Glomerular visceral epithelial cell (primary cell): ENCODE data around the gene ARHGAP12.
A peak's percentile ranks its signal among the peaks of the same experiment; 100 is the strongest.

Experiments used
- DNase-seq: peaks from one replicate; pipeline ENCODE4 v3.0.0-alpha.2; 2016; ENCODE audit errors: extremely low spot score

ARHGAP12 gene

GRCh38 chr10:31822616-31823318, 105.9 kb downstream of the ARHGAP12 start:
- DNase-seq = no peak

- no peak for DNase-seq
These were observed 106.5 kb downstream of the ARHGAP12 start for GRCh38 chr10:31822150-31822549.

- DNase-seq = no peak
These were observed 107.8 kb downstream of the ARHGAP12 start for GRCh38 chr10:31820778-31821369.

GRCh38 chr10:31820096-31820495, 108.5 kb downstream of the ARHGAP12 start:
- DNase-seq = no peak

- no peak for DNase-seq
These were observed 109.2 kb downstream of the ARHGAP12 start for GRCh38 chr10:31819391-31819820.

GRCh38 chr10:31816318-31816717, 112.3 kb downstream of the ARHGAP12 start:
- DNase-seq = no peak

- DNase-seq = peak; percentile 53
These were observed 120.1 kb downstream of the ARHGAP12 start for GRCh38 chr10:31808258-31809218.

GRCh38 chr10:31804352-31804810, 124.2 kb downstream of the ARHGAP12 start:
- DNase-seq = no peak

- no peak for DNase-seq
These were observed 124.9 kb downstream of the ARHGAP12 start for GRCh38 chr10:31803606-31804351.

- no peak for DNase-seq
These were observed 129.4 kb downstream of the ARHGAP12 start for GRCh38 chr10:31799181-31799580.

- no peak for DNase-seq
These were observed 135.9 kb downstream of the ARHGAP12 start for GRCh38 chr10:31792745-31793144.

GRCh38 chr10:31789555-31789954, 139.1 kb downstream of the ARHGAP12 start:
- no peak for DNase-seq

- no peak for DNase-seq
These were observed 145.9 kb downstream of the ARHGAP12 start for GRCh38 chr10:31782701-31783100.

- DNase-seq = no peak
These were observed 147.9 kb downstream of the ARHGAP12 start for GRCh38 chr10:31780717-31781116.

GRCh38 chr10:31778627-31779026, 150.0 kb downstream of the ARHGAP12 start:
- no peak for DNase-seq

GRCh38 chr10:31776159-31776558, 152.5 kb downstream of the ARHGAP12 start:
- no peak for DNase-seq

- DNase-seq = no peak
These were observed 153.5 kb downstream of the ARHGAP12 start for GRCh38 chr10:31774928-31775650.

- DNase-seq = no peak
These were observed 154.2 kb downstream of the ARHGAP12 start for GRCh38 chr10:31774299-31774900.

- no peak for DNase-seq
These were observed 154.8 kb downstream of the ARHGAP12 start for GRCh38 chr10:31773749-31774298.

GRCh38 chr10:31771331-31771831, 157.2 kb downstream of the ARHGAP12 start:
- DNase-seq = no peak
